Gastrocnemius medialis (tissue), 4 donors: ENCODE measurements around the gene HBEGF. TPM values are rescaled to one million over a fixed set of nuclear protein-coding genes. Genes with fewer than 3 reads are reported as not detected.

ENCODE experiments used
- ATAC-seq, 2 donors: fragments of 150-250 bp; one replicate each; pipeline ENCODE4 v1.9.1; 2016
- DNase-seq, 2 donors: peaks; one replicate each; pipeline ENCODE4 v3.0.0-alpha.2; 2019
- H3K27ac ChIP-seq, 4 donors: fragments of 200-600 bp; sonication (generic); 1 replicate in 1 of 4; 2 replicates in 3 of 4; pipeline ENCODE4 v1.5.1; 2016 to 2018; ENCODE audit warnings: mild to moderate bottlenecking in 2 of 4, moderate library complexity in 1 of 4
- H3K27me3 ChIP-seq, 3 donors: fragments of 200-600 bp; sonication (generic) in 2 of 3; 1 replicate in 1 of 3; 2 replicates in 2 of 3; pipeline versions ENCODE4 v1.5.1 to v1.6.0; 2016 to 2019; ENCODE audit warnings: mild to moderate bottlenecking in 1 of 3, moderate library complexity in 1 of 3
- H3K36me3 ChIP-seq, 2 donors: fragments of 200-600 bp; sonication (generic) in 1 of 2; one replicate each; pipeline ENCODE4 v1.5.1; 2017 to 2018
- H3K4me1 ChIP-seq, 2 donors: fragments of 200-600 bp; sonication (generic) in 1 of 2; one replicate each; pipeline ENCODE4 v1.5.1; 2016 to 2017; ENCODE audit warnings: mild to moderate bottlenecking in 2 of 2
- H3K4me3 ChIP-seq, 4 donors: fragments of 200-600 bp; sonication (generic) in 3 of 4; 1 replicate in 1 of 4; 2 replicates in 3 of 4; pipeline ENCODE4 v1.5.1; 2016 to 2019; ENCODE audit warnings: mild to moderate bottlenecking in 2 of 4
- H3K9me3 ChIP-seq, 3 donors: fragments of 200-600 bp; sonication (generic) in 2 of 3; 1 replicate in 1 of 3; 2 replicates in 2 of 3; pipeline ENCODE4 v1.5.1; 2016 to 2019
- POLR2A ChIP-seq, 2 donors: fragments of 450-650 bp; IDR thresholded peaks; one replicate each; pipeline ENCODE4 v1.6.1; 2017; ENCODE audit warnings: antibody characterized with exemption in 2 of 2, mild to moderate bottlenecking in 2 of 2, moderate library complexity in 2 of 2
- in situ Hi-C, 4 donors: fragments of 200-750 bp; cut with MboI; loops; one replicate each; pipeline versions ENCODE4 v1.15.0 to v1.8.0; 2017; ENCODE audit warnings: low sequenced_read_pairs in 4 of 4
- intact Hi-C: fragments of 100-400 bp; cut with DNase I; formaldehyde crosslinking; loops from one replicate; pipeline ENCODE4 v1.15.1; 2023; ENCODE audit warnings: low total_unique reads
- total RNA-seq, 4 donors: library from RNA; depleted of rRNA; stranded (reverse); fragments of >200 nt; gene quantifications; one replicate each; pipeline versions ENCODE4 v1.1.0 to v1.2.3, GENCODE V29; 2016
- TF ChIP-seq, protein P1 (sequence below), 5 experiments: fragments of 450-650 bp in 3 of 5; fragments of 200-600 bp in 2 of 5; sonication (generic) in 2 of 5; IDR thresholded peaks in 4 of 5; conservative IDR thresholded peaks in 1 of 5; 1 replicate in 4 of 5; 2 replicates in 1 of 5; pipeline ENCODE4 v1.5.1; 2016 to 2019; ENCODE audit warnings: antibody characterized with exemption in 5 of 5, mild to moderate bottlenecking in 3 of 5, moderate library complexity in 3 of 5

Gene HBEGF
- total RNA-seq, 4 donors from 2014 or later = 5.3 to 22.2 (median 17.6) TPM

DNA sequence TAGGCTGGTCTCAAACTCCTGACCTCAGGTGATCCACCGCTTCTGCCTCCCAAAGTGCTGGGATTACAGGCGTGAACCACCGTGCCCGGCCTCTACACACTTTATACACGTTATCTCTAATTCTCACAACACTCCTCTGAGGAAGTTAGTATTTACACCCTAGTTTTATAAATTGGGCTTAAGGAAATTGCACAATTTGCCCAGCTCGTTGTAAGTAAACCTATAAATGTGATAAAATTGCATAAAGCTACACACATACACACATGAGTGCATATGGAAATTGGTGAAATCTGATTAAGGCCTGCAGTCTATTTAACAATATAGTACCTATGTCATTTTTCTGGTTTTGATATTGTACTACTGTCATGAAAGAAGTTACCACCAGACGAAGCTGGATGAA is 9.1 kb upstream of the HBEGF start:
- no peak for ATAC-seq
- intact Hi-C loops = no loop called here
- TF ChIP-seq, protein P1, sequence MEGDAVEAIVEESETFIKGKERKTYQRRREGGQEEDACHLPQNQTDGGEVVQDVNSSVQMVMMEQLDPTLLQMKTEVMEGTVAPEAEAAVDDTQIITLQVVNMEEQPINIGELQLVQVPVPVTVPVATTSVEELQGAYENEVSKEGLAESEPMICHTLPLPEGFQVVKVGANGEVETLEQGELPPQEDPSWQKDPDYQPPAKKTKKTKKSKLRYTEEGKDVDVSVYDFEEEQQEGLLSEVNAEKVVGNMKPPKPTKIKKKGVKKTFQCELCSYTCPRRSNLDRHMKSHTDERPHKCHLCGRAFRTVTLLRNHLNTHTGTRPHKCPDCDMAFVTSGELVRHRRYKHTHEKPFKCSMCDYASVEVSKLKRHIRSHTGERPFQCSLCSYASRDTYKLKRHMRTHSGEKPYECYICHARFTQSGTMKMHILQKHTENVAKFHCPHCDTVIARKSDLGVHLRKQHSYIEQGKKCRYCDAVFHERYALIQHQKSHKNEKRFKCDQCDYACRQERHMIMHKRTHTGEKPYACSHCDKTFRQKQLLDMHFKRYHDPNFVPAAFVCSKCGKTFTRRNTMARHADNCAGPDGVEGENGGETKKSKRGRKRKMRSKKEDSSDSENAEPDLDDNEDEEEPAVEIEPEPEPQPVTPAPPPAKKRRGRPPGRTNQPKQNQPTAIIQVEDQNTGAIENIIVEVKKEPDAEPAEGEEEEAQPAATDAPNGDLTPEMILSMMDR (IDR thresholded peaks at IDR 0.05 in 4 of 5, conservative IDR thresholded peaks at IDR 0.05 in 1 of 5) = no peak
- TF ChIP-seq POLR2A (IDR thresholded peaks at IDR 0.05) = no peak
- Histone ChIP-seq H3K4me1 (peaks cover 6 to 8% of the 10 kb centered on the region in 2 donors), H3K27ac (no peak overlapping the region), H3K9me3 (no peaks in the 10 kb centered on the region), H3K27me3 (no peaks in the 10 kb centered on the region), H3K4me3 (no peak overlapping the region), H3K36me3 (no peaks in the 10 kb centered on the region)
- in situ Hi-C loops = loop anchor here in 1 of 4 donors (10.0 to 25.0 kb wide), 2 partner anchors 191 to 568 kb away; partner anchors contain the start of gene PSD2
- DNase-seq = no peak

DNA sequence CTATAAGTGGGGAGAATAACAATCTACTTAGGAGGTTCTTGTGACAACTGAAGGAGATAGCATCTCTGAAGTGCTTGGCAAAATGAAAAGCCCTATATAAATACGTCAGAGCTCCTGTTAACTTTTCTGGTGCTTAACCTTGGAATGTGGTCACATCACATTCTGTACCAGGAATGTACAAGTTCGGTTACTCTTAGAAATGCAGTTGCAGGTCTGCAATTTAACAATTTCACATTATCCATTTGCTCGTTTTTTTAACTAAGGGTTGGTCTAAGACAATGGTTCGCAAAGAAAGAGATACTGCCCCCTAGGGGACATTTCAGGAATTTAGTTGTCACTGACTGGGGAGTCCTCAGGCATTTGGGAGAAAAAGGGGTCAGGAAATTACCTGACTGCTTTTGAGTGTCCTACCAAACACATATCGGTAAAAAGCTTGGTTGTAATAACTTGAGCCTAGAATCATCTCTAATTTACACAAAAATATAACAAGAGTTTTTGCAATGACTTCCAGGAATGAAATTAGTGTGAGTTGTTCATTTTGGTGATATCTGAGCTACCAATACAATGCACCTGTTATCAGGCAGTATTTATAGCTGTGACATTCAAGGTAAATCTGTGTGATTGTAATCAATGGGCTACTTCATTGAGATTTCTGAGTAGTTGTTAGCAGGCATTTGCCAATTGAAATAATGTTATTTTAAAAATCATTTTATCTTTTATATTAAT is 5.4 kb upstream of the HBEGF start:
- Histone ChIP-seq H3K27ac (no peak overlapping the region), H3K4me1 (peaks cover 14 to 21% of the 10 kb centered on the region in 2 donors), H3K36me3 (no peaks in the 10 kb centered on the region), H3K9me3 (no peaks in the 10 kb centered on the region), H3K27me3 (no peaks in the 10 kb centered on the region), H3K4me3 (no peak overlapping the region)
- in situ Hi-C loops (loop anchor here (5.0 to 25.0 kb wide), 5 partner anchors 104 to 564 kb away; partner anchors contain the start of gene PSD2 (in 1 of the 4)), intact Hi-C loops (no loop called here)
- DNase-seq (no peak), ATAC-seq (peak in 1 of 2 donors; percentile 39)
- no peak for TF ChIP-seq POLR2A (IDR thresholded peaks at IDR 0.05)
- TF ChIP-seq, protein P1 (IDR thresholded peaks at IDR 0.05 in 4 of 5, conservative IDR thresholded peaks at IDR 0.05 in 1 of 5) = peak; percentile 82 to 94 (median 86)

DNA sequence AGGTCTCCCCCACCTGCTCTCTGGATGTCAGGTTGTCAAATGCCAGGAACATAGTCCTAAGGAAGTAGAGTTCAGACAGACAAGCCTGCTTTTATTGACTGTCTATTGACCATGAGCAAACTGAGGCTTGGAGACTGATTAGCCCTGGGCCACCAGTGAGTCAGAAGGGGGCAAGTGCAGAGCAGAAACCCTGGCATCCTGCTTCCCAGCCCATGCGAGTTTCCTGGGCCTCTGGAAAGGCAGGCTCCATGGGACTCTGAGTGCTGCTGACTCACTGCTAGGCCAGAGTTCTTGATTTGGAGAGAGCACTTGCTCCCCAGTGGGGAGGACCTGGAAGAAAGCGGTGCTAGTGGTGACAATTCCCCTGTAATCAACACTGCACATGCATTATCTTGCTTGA is 2.8 kb upstream of the HBEGF start:
- Histone ChIP-seq H3K9me3 (no peaks in the 10 kb centered on the region), H3K36me3 (no peaks in the 10 kb centered on the region), H3K27ac (peak overlapping the region; percentile 91 to 97 (median 94)), H3K4me1 (peaks cover 29 to 35% of the 10 kb centered on the region in 2 donors), H3K27me3 (no peaks in the 10 kb centered on the region), H3K4me3 (no peak overlapping the region)
- in situ Hi-C loops (loop anchor here in 1 of 4 donors (5.0 kb wide), 1 partner anchor 107 kb away; no protein-coding TSS in a partner anchor), intact Hi-C loops (no loop called here)
- DNase-seq (no peak), ATAC-seq (no peak)
- TF ChIP-seq POLR2A (IDR thresholded peaks at IDR 0.05) = no peak
- TF ChIP-seq, protein P1 (IDR thresholded peaks at IDR 0.05 in 4 of 5, conservative IDR thresholded peaks at IDR 0.05 in 1 of 5) = no peak

DNA sequence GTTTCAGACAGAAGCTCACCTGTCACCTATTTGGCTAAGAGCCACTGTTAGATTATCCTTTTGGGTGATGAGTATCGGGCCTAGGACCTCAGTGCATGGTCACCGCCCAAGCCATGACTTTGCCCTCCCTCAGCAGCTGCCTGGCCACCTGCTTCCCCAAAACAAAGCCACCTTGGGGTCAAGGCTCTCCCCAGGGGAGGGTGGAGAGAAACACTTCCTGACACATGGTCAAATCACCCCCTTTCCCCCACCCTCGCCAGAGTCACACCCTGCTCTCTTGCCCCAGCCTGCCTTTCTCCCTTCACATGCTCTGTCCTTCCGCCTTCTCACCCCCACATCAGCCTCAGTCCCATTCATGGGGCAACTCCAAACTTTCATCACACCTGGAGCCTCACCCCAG is 1.7 kb upstream of the HBEGF start:
- Histone ChIP-seq H3K4me1 (peaks cover 41 to 44% of the 10 kb centered on the region in 2 donors), H3K36me3 (no peaks in the 10 kb centered on the region), H3K9me3 (no peaks in the 10 kb centered on the region), H3K27me3 (no peaks in the 10 kb centered on the region), H3K4me3 (no peak overlapping the region), H3K27ac (peak overlapping the region; percentile 91 to 97 (median 94))
- no peak for ATAC-seq
- in situ Hi-C loops = loop anchor here in 1 of 4 donors (5.0 kb wide), 1 partner anchor 106 kb away; no protein-coding TSS in a partner anchor
- peak in 1 of 2 donors; percentile 20 for DNase-seq
- intact Hi-C loops = no loop called here
- TF ChIP-seq POLR2A (IDR thresholded peaks at IDR 0.05) = no peak
- TF ChIP-seq, protein P1 (IDR thresholded peaks at IDR 0.05 in 4 of 5, conservative IDR thresholded peaks at IDR 0.05 in 1 of 5) = no peak
